Central memory CD4-positive, alpha-beta T cell (primary cell): ENCODE measurements around the gene ZNF493.

Experiments used
- DNase-seq: peaks from one replicate; pipeline ENCODE4 v3.0.0; 2022
- total RNA-seq, 3 experiments: gene quantifications; one replicate each; lab custom pipeline; 2026; lab: John Stamatoyannopoulos, UW

The ZNF493 gene
- 15.5 to 55.6 (median 45.7) reads per million in 3 experiments for total RNA-seq

GRCh38 chr19:21396893-21397572 lies at the start of gene ZNF493:
TSS of gene ZNF493 (plus strand) at chr19:21397133. CDS start at chr19:21397238, 105 bp downstream.
- DNase-seq: peak; percentile 90

GRCh38 chr19:21352830-21353229 lies 44.1 kb upstream of the ZNF493 start:
- DNase-seq: no peak

GRCh38 chr19:21358768-21359451 lies 38.0 kb upstream of the ZNF493 start, which contains the start of gene ZNF738:
TSS of gene ZNF738 (plus strand) at chr19:21359000. CDS start at chr19:21359141, 141 bp downstream.
- peak; percentile 79 for DNase-seq

- no peak for DNase-seq
Measured at GRCh38 chr19:21362291-21362690, 34.6 kb upstream of the ZNF493 start.

DNA sequence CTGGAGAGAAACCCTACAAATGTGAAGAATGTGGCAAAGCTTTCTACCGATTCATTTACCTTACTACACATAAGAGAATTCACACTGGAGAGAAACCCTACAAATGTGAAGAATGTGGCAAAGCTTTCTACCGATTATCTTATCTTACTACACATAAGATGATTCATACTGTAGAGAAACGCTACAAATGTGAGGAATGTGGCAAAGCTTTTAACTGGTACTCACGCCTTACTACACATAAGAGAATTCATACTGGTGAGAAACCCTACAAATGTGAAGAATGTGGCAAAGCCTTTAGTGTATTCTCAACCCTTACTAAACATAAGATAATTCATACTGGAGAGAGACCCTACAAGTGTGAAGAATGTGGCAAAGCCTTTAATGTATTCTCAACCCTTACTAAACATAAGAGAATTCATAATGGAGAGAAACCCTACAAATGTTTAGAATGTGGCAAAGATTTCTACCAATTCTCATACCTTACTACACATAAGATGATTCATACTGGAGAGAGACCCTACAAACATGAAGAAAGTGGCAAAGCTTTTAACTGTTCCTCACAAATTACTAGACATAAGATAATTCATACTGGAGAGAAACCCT lies 12.9 kb upstream of the ZNF493 start:
- DNase-seq: no peak

DNA sequence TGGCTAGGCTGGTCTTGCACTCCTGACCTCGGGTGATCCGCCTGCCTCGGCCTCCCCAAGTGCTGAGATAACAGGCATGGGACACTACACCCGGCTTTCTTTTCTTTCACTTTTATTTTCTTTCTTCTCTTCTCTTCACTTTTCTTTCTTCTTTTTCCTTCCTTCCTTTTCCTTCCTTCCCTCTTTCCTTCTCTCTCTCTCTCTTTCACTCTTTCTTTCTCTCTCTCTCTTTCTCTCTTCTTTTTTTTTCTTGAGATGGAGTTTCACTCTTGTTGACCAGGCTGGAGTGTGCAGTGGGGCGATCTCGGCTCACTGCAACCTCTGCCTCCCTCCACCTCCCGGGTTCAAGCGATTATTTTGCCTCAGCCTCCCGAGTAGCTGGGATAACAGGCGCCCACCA lies 812 bp upstream of the ZNF493 start:
- DNase-seq: no peak

DNA sequence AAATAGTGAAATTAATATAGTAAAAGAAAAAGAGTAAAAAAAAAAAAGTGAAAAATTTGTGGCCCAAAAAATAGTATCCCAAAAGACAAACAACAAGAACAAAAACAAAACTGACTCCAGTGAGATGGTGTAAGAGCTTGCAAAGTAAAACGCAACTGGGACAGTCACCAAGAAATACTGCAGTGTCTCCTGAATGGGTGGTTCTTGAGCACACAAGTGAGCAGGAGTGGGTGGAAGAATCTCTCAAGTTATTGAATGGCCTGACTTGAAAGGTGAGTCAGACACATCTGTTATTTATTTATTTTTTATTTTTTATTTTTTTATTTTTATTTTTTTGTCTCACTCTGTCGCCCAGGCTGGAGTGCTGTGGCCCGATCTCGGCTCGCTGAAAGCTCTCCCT lies 1.9 kb downstream of the ZNF493 start:
- DNase-seq: no peak

- DNase-seq: no peak
Measured at GRCh38 chr19:21402303-21402985, 5.5 kb downstream of the ZNF493 start.

DNA sequence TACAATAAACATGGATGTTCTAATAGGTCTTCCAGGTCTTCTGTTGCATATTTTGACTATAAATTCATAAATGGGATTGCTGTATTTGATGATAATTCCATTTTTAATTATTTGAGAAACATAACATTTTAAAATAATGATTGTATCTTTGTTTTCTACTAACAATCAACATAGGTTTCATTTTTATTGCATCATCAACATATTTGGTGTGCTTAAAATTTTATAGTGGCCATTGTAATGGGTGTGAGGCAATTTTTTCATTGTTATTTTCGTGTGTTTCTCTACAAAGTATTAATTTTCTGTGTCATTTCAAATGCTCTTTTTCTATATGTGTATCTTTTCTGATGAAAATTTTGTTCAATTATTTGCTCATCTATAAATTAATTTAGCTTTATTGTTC lies 13.2 kb downstream of the ZNF493 start:
- DNase-seq: no peak

DNA sequence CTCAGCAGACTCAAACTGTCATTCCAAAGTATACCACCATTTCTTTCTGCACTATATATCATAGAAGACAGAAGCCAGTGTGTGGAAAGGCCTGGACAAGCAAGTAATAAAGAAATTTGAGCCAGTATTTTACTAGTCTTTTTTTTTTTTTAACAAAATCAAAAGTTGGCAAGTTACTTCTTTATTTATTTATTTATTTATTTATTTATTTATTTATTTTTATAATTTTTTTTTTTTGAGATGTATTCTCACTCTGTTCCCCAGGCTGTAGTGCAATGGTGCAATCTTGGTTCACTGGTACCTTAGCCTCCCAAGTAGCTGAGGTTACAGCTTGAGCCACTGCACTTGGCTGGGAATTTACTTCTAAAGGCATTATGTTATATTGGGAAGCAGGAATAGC lies 25.3 kb downstream of the ZNF493 start:
- no peak for DNase-seq

DNA sequence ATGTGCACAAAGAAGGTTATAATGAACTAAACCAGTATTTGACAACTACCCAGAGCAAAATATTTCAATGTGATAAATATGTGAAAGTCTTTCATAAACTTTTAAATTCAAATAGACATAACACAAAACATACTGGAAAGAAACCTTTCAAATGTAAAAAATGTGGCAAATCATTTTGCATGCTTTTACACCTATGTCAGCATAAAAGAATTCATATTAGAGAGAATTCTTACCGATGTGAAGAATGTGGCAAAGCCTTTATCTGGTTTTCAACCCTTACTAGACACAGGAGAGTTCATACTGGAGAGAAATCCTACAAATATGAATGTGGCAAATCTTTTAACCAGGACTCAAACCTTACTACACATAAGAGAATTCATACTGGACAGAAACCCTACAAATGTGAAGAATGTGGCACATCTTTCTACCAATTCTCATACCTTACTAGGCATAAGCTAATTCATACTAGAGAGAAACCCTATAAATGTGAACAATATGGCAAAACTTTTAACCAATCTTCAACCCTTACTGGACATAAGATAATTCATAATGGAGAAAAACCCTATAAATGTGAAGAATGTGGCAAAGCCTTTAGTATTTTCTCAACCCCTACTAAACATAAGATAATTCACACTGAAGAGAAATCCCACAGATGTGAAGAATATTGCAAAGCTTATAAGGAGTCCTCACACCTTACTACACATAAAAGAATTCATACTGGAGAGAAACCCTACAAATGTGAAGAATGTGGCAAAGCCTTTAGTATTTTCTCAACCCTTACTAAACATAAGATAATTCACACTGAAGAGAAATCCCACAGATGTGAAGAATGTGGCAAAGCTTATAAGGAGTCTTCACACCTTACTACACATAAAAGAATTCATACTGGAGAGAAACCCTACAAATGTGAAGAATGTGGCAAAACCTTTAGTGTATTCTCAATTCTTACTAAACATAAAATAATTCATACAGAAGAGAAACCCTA lies 26.4 kb downstream of the ZNF493 start:
- no peak for DNase-seq

GRCh38 chr19:21430675-21431074 lies 33.7 kb downstream of the ZNF493 start:
- DNase-seq: no peak

DNA sequence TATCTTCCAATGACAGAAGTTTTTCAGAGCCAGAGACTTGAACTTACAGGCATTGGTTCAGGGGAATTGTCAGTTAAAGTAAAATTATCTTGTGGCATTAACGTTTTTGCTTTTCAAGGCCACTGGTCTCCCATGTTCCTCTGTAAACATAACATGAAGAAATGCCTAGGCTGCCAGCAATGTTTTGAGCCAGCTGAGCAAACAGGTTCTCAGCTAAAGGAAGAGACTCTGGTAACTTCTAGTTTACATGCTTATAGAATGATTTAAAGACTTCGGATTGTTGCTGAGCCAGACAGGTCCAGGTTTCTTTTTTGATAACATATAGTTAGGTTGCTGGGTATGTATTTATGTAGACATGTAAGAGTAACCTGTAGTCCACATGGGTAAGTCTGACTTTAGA lies 35.7 kb downstream of the ZNF493 start:
- no peak for DNase-seq

GRCh38 chr19:21434516-21434915 lies 37.6 kb downstream of the ZNF493 start:
- DNase-seq: no peak

DNA sequence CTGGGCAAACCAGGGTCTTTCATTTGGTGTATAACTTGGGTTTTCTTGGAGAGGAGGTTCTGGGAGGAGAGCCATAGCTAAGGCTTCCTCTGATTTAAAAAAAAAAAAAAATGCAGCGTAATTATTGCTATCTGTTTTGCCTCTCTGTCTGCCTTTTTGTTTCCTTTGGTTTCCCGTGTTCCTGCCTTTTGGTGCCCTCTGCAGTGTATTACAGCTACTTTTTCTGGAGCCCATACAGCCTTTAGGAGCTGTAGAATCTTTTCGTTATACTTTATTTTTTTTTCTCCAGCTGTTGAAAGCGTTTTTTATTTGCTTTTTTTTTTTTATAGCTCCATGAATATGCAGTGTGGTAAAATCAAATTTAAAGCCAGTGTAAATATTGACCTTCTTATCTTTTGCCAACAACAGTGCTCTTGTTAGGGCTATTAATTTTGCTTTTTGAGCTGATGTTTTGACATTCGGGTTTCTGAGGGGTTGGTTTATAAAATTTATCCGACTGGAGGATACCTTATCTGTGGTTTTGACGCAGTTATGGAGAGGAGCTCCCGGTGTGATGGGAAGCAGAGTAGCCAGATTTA lies 38.1 kb downstream of the ZNF493 start:
- no peak for DNase-seq

GRCh38 chr19:21439201-21439751 lies 42.3 kb downstream of the ZNF493 start:
- no peak for DNase-seq

- DNase-seq: no peak
Measured at GRCh38 chr19:21440321-21440720, 43.4 kb downstream of the ZNF493 start.

DNA sequence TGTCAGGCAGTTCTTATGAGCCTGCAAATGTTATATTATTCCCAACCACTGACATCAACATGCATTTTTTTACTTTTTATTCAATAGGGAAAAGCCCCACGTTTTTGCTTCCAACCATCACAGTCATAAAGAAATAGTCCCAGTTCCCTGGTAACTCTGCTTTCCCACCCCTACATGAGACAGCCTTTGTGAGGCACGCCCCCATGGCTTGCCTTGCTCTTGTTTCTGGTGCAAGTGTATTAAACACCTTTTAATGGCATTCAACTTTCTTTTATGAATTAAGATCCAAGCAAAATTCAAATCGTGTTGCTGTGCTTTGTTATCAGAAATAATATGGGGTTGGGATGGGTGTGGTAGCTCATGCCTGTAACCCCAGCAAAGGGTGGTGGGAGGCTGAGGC lies 54.3 kb downstream of the ZNF493 start:
- DNase-seq: no peak

DNA sequence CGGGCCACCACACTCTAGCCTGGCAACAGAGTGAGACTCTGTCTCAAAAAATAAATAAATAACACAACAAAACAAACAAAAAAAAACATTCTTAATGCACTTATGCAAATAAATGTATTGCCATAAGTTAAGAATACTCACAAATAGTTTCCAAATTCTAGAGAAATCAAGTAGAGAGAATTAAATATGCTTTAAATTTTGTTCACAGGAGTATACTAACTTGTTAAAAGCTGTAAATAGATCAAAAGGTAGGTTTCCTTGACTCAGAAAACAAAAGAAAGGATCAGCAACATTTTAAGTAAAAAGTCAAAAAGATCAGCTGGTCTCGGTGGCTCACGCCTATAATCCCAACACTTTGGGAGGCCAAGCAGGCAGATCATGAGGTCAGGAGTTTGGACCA lies 58.0 kb downstream of the ZNF493 start:
- DNase-seq: no peak

DNA sequence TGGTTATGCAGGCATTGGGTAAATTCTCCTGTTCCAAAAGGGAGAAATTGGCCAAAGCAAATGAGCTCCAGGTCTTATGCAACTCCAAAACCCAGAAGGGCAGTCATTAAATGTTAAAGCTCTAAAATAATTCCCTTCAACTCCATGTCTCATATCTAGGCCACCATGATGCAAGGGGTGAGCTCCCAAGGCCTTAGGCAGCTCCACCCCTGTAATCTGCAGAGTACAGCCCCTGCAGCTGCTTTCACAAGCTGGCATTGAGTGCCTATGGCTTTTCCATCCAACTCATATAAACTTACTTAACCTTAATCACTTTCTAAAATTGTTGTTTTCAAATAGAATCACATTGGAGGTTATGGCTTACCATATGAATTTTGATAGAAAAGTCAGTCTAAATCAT lies 63.8 kb downstream of the ZNF493 start:
- DNase-seq: no peak

- DNase-seq: no peak
Measured at GRCh38 chr19:21462540-21462939, 65.6 kb downstream of the ZNF493 start.
